Stimulated activated CD4-positive, alpha-beta T cell treated with anti-CD3 and anti-CD28 coated beads, TNF-alpha, amount 100 ng/mL, for 1 hour (primary cell): ENCODE measurements around the gene GNG11.
A peak's percentile ranks its signal among the peaks of the same experiment; 100 is the strongest.

Source experiments
- DNase-seq, 3 donors: peaks; one replicate each; pipeline ENCODE4 v3.0.0-alpha.2; 2020; ENCODE audit warnings: low read depth in 3 of 3, low spot score in 1 of 3

Gene GNG11

DNA sequence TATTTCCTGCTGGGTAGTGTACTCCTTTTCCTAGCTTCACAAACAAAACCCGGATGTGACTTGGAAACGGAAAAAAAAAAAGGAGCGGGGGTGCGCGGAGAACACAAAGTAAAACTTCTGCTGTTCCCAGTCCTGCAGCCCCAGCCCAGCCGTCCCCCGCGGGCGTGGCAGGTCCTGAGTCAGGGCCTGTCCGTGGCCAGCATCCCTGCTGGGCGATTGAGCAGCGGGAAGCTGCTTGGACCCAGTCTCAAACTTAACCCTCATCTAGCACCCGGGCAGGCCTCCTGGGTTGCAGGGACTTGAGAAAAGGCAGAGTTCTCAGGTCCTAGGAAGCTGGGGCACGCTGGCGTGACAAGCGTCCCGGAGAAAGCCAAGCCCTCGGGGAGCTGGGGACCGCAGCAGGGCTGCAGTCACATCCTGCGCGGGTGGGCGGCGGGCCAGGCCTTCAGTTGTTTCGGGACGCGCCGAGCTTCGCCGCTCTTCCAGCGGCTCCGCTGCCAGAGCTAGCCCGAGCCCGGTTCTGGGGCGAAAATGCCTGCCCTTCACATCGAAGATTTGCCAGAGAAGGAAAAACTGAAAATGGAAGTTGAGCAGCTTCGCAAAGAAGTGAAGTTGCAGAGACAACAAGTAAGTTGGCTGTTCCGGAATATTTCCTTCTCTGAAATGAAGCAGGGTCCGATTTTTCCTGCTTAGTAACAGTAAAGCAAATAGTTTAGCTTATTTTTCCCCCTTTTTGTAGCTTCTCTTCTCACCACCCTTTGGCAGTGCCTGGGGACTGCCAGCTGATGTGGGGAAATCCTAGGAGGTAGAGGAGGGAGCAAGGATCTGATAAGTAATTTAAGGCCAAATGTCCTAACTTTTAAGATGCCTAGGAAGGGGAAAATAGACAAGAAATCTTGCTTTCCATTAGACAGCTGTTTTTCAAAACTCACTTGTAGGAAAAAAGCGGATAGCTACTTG lies at the start of gene GNG11:
GNG11 (plus strand) TSS at position 129 of the 960 bp plus-strand sequence; CDS start at position 532, 403 bp downstream.
- DNase-seq: peak in 1 of 3 donors; percentile 0

DNA sequence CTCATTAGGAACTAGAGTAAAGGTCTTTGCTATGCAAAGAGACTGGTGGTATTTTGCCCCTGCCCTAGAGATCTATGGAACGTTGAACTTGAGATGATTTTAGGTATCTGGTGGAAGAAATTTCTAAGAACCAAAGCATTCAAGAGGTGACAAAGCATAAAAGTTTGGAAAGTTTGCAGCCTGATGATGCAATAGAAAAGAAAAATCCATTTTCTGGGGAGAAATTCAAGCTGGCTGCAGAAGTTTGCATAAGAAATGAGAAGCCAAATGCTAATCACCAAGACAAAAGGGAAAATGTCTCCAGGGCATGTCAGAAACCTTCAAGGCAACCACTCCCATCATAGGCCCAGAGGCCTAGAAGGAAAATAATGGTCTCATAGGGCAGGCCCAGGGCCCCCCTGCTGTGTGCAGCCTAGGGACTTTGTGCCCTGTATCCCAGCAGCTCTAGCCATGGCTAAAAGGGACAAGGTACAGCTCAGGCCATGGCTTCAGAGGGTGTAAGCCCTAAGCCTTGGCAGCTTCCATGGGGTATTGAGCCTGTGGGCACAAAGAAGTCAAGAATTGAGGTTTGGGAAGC lies 47.4 kb upstream of the GNG11 start:
- no peak for DNase-seq

DNA sequence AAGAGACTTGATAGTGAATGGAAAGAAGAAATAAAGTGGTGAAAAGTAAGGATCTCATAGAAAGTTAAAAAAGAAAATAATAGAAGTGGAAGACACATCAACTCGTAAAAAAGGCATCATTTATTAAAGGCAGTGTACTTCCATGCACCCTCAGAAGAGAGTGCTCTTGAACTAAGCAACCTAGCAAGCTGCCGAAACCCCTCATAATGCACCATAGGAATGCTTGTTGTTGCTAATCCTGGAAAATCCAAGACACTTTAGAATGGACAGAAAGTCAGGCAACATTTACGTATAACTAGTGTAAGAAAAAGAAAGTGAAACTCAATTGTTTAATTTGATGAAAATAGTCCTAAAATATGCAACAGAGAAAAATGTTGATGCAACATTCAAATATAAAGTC lies 43.8 kb upstream of the GNG11 start:
- no peak for DNase-seq

DNA sequence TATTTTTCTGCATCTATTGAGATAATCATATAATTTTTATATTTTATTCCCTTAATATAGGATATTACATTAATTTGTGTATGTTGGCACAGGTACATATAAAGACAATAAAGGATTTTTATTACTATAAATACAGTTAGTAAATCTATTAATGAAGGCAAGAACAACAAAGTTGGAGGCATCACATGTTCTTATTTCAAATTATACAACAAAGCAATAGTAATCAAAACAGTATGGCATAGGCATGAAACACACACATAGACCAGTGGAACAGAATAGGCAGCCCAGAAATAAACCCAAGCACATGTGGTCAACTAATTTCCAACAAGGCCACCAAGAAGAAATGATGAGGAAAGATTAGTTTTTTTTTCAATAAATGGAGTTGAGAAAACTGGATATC lies 42.2 kb upstream of the GNG11 start:
- DNase-seq: no peak

DNA sequence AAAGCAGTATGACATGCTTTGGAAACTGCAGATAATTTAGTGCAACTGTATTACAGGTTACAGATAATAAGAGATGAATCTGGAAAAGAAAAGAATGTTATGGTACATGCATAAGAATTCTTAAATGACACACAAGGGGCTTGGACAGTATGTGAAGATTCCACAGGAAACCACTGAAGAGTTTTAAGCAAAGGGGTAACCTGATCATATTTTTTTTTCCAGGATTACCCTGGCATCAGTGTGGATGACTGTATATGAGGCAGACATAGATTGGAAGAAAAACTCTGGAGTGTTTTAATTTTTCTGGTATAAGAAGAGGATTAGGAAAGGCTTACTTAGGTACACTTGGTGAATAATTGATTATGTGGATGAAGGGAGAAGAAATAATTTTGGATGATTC lies 39.1 kb upstream of the GNG11 start:
- DNase-seq: no peak

DNA sequence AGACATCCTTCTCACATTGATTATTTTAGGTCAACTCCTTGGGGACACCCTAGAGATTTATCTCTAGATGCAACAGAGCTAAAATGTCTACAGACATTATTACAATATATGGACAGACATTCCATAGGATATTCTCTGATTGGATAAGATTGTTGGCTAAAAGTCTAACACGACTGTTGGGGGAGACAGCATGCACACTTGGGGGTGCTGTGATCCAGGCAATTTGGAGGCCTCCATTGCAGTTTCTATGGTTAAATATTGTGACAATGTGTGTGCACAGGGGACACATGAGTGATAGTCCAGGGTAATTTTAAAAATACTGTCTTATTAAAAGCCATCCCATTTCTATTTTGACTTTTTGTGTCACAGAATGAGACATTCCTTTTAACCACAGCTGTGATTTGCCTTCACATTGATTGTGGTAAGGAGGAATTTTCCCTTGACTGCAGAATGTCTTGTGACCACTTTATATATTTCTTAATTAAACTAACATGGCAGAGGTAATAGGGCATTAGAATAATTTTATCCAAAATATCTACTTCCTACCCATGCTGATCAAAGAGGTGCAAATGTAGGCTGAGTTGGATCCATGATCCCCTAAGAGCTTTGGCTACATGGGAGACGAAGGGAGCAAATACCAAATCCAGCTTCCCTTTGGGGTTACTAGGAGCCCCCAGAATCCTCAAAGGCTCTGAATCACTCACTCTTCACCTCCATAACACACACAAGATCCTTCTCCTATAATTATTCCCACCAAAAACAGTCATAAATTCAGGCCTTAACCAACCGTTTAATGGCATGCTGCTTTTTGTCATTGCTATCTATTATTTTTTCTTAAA lies 38.2 kb upstream of the GNG11 start:
- no peak for DNase-seq

DNA sequence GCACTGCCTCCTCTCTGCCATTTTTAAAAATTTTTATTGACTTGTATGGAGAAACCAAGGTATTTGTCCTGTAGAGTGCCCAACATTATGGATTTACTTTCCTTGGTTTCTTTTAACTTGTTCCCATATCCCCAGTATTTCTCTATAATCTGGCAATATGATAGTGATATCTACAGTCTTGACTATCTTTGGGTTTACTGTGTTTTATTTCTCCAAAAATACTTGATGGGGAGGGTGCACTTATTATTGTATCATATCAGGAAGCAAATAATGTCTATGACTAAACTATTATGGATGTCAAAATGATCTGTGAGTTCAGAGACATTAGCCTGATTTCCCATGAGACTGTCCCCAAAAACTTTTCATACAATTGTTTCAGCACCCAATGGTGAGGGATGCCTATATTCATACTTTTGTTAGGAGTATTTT lies 37.6 kb upstream of the GNG11 start:
- DNase-seq: no peak

DNA sequence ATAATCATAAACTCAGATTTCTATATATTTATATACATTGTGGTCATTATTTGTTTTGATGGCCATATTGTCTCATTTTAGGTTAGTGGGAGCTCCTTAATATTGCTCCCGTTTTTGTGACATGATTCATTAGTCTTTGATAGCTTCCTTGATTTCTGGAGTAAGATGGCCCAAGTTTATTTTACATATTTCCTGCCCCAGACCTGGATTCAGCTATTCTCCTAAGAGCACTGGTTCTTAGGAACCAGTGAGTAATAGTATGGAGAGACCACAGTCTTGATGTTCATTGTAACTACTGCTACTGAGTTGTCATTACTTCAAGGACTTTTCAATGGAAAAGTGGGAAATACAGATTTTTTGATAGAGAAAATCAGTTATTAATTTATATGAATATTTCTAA lies 37.0 kb upstream of the GNG11 start:
- DNase-seq: no peak

DNA sequence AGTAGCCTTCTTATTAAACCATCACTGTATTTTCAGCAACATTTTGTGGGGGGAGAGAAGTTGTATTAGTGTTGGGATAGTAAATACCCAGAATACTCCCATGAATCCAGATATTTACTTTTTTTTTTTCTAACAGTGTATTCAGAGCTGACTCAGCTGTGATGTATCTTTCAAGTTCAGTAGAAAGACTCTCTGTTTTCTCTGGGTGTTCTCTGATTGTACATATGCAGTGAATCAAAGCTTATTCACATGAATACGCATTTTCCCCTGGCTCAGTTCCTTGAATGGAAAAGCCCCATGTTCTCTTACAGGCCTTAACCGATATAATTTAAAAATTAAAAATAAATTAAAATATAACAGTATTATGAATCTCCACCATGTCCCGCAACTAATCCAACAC lies 32.3 kb upstream of the GNG11 start:
- DNase-seq: no peak

DNA sequence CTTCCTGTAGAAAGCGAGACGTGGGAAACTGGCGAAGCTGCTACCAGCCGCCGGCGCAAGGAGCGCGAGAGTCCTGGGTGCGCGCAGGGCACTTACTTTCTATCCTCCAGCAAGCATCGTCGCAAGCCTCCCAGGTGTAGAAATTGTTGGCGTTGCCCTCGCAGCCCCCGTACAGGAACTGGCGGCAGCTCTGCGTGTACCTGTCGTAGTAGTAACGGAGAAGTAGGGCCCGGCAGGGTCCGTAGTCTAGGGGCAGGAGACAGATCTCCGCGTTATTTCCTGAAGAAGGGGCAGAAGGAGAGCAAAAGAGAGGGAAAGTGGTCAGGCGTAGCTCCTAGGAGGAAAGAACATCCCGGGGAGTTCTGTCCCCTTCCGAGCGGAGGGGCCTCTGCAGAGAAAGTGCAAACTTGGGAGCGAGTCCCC lies 31.5 kb upstream of the GNG11 start:
- no peak for DNase-seq

DNA sequence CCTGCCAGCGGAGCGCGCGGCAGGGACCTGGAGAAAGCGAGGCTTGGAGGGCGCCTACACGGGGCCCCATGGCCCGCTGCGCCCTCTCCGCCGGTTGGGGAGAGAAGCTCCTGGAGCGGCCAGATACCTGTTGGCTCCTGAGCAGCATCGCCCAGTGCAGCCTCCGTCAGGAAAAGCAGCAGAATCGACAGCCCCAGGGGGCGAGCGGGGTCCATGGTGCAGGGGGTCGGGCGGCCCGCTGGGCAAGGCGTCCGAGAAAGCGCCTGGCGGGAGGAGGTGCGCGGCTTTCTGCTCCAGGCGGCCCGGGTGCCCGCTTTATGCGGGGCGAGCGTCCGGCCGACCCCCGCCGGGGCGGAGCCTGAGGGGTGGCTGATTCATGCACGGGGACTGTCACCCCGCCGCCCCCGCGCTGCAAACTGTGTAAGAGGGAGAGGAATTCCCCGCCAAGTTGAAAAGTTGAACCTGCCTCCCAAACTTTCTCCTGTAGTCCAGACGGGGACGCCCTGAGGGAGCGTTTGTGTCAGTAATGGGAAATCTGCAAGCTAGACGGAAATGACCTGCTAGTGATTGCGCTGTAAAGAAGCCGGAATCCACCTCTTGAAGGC lies 31.0 kb upstream of the GNG11 start, which contains the start of gene TFPI2:
TFPI2 (minus strand) TSS at position 290 of the 605 bp plus-strand sequence; CDS start at position 215, 75 bp downstream.
- DNase-seq: no peak

DNA sequence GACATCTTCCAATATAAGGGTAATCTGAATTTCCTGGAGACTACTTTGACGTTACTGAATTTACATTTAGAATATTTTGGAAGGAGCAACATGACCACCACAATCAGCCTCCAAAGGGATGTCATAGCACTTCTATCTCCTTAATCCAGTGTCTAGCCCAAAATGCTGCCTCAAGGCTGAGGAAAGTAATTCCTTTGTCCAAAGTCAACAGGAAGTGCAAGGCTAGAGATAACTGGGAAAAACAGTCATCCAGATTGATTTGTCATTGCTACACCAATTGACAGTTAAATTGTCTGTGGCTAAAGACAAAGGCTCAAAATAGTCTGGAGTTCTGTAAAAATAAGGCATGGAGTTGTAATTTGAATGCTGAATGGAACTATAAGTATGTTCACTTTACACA lies 27.1 kb upstream of the GNG11 start:
- no peak for DNase-seq

DNA sequence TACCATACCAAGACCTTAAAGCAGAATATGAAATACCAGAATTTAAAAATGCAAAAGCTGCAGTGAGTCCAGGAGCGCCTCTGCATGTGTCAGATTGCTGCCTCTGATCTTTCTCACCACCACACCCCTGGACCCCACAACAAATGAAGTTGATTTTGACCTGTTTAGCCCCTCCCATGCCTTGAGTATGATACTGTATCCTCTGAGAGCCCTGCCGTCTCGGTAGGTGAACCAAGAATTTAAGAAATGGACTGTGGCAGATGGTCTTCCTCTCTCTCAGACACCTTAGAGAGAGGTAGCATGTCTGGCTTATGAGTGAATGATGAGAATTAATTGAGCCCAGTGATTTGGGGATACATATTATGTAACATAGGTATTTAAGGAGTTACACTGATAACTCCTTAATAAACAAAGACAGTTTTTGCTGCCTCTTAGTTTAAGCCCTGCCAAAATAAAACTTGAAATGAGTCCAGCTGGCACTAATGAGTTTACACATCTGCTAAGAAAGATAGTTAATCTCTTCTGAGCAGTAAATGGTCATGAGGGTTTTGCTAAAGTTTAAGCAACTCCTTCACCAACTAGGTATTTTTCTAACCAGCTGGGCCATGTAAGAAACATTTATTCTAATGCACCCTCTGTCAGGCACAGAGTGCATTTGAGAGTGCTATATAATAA lies 26.4 kb upstream of the GNG11 start:
- no peak for DNase-seq

DNA sequence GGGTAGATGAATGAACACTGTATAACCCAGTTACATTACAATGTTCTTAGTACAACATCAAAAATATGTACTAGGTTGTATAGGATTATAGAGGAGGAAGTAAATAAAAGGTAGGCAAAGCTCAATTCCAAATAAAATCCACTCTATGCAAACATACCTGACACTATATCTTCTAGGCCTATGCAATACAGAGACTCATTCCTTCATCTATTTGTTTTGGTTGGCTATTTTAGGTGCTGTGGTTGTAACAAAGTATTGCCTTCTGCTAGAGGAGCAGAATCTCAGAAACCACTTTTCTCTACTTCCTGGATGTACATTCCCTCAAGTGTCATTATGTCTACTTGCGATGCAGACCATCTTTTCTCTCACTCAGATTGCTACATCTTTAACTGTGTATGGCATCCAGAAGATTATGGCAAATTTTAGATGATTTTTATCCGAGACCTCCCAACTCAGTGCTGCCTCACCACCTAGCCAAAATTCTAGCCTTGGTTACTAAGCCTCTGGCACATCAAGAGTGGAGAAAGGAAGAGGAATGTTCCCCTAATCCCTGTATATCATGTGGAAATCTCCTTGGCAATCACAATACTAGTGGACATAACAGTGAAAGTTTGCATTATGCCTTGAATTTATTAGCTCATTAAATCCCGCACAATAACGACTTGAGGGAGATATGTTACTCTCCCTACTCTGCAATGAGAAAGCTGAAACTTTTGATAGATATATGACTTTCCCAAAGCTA lies 25.5 kb upstream of the GNG11 start:
- no peak for DNase-seq

DNA sequence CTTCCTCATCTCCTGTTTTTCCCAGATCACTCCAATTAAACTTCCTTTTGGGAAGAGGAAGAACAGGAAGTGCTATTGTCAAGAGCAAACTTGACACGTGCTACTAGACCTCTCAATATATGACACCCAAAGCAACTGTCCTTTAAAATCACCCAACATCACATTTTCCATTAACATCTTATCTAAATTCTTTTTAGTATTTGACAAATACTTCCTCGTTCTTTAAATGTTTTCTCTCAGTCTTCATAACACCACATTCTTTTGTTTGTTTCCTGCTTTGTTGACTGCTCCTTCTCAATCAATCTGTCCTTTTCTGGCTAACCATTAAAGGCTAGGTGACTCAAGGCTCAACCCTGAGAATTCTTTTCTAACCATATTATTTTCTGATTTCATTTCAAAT lies 23.9 kb upstream of the GNG11 start:
- no peak for DNase-seq

DNA sequence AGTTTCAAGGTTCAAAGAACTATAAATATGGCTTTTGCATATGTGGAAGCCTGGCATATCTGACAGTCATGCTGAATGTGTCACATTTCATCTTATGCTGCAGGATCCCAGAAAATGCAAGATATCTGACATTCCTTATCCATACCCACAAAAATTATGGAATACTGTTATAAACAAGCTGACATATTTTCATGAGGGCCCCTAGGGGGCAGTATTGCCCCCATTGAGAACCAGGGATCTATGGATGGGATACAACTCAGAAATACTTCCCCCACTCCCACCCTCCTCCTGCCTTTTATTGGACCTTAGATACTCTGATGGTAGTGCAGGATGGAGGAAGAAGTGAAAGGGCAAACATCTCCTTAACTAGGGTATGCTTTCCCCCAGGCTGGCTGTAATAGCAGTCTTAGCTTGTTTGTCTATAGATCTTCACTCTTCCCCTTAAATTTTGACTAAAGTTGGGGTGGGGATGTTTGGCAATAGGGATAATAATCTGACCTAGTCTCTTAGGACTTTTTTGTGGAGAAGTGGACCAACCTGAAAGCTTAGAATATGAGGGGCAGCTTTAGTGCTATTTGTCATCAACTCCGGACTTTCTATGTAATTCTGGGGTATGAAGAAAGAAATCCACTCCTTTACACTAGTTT lies 18.6 kb upstream of the GNG11 start:
- no peak for DNase-seq

DNA sequence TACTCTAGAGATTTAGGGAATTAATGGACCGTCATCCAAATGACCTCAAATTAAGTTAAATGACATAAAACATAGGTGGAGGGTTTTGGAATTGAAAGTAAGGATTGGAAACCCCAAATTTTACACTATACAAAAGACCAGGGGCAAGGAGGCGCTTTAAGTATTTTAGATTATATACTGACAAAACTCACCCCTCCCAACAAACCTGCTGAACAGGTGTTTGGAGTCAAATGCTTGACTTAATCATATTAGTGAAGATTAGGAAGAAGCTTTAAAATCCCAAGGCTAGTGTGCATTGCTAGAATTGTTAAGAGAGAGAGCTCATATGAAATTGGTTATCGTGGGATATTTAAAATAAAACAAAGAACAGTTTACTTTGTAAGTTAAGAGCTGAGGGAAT lies 15.3 kb upstream of the GNG11 start, which contains the start of gene GNGT1:
GNGT1 (plus strand) TSS at position 301 of the 400 bp plus-strand sequence. CDS start 180 bp downstream, outside the sequence.
- no peak for DNase-seq

DNA sequence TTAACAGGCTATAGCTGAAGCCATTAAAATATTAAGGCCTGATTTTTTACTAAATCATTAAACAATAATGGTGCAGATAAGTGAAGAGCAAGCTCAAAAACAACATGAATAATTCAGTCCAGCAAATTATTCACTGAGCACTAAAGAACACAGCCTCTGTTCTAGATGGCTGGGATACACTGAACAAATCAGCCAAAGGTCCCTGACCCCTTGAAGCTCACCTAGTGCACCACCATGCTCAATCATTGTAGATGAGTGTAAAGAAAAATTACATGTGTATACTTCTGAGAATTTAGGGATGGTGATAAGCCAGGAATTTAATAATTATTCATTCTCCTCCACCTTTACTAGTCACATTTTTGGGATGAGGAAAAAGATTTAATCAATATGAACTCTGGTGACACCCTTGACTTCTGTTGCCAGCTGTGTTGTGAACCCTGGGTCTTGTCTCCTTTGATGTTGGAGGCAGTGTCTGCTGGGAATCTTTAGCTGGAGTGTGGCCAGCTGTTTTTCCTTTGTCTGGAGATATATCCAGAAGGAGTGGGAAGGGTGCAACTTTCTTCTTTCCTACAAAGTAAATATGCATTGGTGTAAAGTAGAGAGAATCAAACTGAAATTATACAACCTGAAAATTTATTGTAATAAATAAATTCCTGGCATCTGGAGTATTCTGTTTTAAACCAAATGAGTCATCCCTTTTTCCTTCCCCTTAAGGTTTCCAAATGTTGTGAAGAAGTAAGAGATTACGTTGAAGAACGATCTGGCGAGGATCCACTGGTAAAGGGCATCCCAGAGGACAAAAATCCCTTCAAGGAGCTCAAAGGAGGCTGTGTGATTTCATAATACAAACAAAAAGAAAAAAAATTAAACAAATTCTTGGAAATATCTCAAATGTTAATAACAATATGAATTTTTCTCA lies 11.2 kb upstream of the GNG11 start:
- no peak for DNase-seq
